ENCODE measurements around the gene HEXIM2.

Gene HEXIM2

DNA sequence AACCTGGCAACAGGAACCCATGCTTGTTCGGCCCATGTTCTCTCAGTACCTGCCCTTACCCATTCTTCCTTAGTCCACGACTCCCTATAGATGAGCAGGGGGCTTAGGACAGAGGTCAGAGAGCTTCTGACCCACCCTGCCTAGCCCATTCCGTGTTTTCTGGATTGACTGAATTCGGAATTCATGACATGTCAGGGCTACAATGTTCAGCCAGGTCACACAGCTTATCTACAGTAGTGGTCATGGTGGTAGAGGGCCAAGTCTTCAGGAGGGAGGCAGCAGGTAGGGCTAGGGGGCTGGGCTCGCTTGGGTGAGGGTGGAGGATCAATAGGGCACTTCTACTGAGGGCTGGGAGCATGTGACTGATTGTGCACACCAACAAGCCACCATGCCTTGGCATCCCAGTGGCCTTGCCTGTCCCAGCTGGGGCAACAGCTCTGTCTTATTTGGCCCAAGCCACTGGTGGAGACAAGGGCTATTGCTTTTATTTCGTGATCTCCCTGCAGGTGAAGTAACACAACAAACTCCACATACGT lies 3.1 kb downstream of the HEXIM2 start:
- TF ChIP-seq POU2F2 (IDR thresholded peaks at IDR 0.05; ENCODE audit: low read depth, low read length) = no peak
- TF ChIP-seq TAF1 (IDR thresholded peaks at IDR 0.05; ENCODE audit: low read depth, low read length) = no peak
- TF ChIP-seq POLR2A (IDR thresholded peaks at IDR 0.05; ENCODE audit: low read depth, low read length) = no peak
- no peak for TF ChIP-seq PAX5 (IDR thresholded peaks at IDR 0.05; ENCODE audit: insufficient read depth, low read length, severe bottlenecking)
- no peak for TF ChIP-seq POLR2AphosphoS5 (IDR thresholded peaks at IDR 0.05; ENCODE audit: low read depth, low read length)
- no peak for TF ChIP-seq SPI1 (IDR thresholded peaks at IDR 0.05; ENCODE audit: low read depth, low read length)
- DNase-seq (ENCODE audit: insufficient read length, low spot score) (no peak), FAIRE-seq (no peak)

DNA sequence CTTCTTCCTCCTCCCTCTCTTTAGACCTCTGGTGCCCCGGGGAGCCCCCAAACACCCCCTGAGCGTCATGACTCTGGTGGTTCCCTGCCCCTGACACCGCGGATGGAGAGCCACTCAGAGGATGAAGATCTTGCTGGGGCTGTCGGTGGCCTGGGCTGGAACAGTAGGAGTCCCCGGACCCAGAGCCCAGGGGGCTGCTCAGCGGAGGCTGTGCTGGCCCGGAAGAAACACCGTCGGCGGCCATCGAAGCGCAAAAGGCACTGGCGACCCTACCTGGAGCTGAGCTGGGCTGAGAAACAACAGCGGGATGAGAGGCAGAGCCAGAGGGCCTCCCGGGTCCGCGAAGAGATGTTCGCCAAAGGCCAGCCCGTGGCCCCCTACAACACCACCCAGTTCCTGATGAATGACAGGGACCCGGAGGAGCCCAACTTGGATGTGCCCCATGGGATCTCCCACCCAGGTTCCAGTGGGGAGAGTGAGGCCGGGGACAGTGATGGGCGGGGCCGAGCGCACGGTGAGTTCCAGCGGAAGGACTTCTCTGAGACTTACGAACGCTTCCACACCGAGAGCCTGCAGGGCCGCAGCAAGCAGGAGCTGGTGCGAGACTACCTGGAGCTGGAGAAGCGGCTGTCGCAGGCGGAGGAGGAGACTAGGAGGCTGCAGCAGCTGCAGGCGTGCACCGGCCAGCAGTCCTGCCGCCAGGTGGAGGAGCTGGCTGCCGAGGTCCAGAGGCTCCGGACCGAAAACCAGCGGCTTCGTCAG lies 7.5 kb downstream of the HEXIM2 start:
- no peak for FAIRE-seq
- no peak for DNase-seq (ENCODE audit: insufficient read length, low spot score)
- TF ChIP-seq SPI1 (IDR thresholded peaks at IDR 0.05; ENCODE audit: low read depth, low read length) (no peak), POLR2AphosphoS5 (IDR thresholded peaks at IDR 0.05; ENCODE audit: low read depth, low read length) (no peak), TAF1 (IDR thresholded peaks at IDR 0.05; ENCODE audit: low read depth, low read length) (no peak)

DNA sequence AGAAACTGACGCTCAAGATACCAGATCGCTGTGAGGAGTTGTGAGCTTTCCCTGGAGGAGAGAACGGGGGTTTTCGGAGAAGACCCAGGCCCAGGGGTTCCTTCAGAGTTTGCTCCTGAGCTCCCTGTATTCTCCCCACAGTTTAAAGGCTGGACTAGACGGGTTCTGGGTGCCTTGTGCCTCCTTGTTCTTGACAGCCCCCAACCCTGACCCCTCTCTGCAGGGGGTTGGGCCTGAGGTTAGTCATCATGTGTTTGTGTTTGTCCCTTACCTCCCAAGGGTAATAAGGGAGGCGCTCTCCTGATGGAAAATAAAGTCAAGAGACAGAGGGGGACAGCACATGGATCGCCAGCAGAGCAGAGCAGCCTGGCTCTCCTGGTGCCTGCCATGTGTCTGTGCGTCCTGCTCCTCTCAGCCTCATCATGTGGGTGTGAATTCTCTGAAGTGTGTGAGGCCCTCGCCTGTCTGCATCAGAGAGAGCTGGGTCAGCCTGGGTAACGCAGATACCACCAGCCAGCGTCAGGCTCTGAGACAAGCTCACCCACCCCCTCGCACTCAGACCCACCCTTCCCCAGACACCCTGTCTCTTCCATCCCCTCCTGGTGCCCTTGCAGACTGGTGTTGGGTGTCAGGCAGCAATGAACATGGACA lies 8.7 kb downstream of the HEXIM2 start:
- DNase-seq (ENCODE audit: insufficient read length, low spot score) = no peak
- no peak for TF ChIP-seq SPI1 (IDR thresholded peaks at IDR 0.05; ENCODE audit: low read depth, low read length)
- no peak for TF ChIP-seq TAF1 (IDR thresholded peaks at IDR 0.05; ENCODE audit: low read depth, low read length)
- no peak for TF ChIP-seq PAX5 (IDR thresholded peaks at IDR 0.05; ENCODE audit: insufficient read depth, low read length, severe bottlenecking)
- no peak for TF ChIP-seq POLR2A (IDR thresholded peaks at IDR 0.05; ENCODE audit: low read depth, low read length)
- no peak for TF ChIP-seq POU2F2 (IDR thresholded peaks at IDR 0.05; ENCODE audit: low read depth, low read length)
- TF ChIP-seq POLR2AphosphoS5 (IDR thresholded peaks at IDR 0.05; ENCODE audit: low read depth, low read length) = no peak
- no peak for FAIRE-seq

DNA sequence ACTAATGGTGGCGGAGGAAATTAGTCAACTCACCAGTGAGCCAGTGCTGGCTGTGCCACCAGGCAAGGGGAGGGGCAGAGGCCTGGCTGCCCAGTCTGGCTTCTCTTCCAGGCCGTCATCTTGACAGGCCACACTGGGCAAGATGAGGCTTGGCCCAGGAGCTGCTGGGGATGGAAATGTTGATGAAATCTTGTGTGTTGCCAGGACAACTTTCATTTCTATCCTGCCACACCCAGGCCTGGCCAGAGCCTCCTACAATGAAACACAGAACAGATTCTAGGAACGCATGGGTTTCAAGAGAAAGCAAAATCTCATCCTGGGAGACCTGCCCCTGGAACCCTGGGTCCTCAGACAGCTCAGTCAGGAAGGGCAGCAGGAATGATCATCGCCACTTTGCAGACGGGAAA lies 9.3 kb downstream of the HEXIM2 start:
- FAIRE-seq = no peak
- no peak for DNase-seq (ENCODE audit: insufficient read length, low spot score)
- TF ChIP-seq POLR2A (IDR thresholded peaks at IDR 0.05; ENCODE audit: low read depth, low read length) (no peak), POU2F2 (IDR thresholded peaks at IDR 0.05; ENCODE audit: low read depth, low read length) (no peak), POLR2AphosphoS5 (IDR thresholded peaks at IDR 0.05; ENCODE audit: low read depth, low read length) (no peak), TAF1 (IDR thresholded peaks at IDR 0.05; ENCODE audit: low read depth, low read length) (no peak), SPI1 (IDR thresholded peaks at IDR 0.05; ENCODE audit: low read depth, low read length) (no peak), PAX5 (IDR thresholded peaks at IDR 0.05; ENCODE audit: insufficient read depth, low read length, severe bottlenecking) (no peak)

DNA sequence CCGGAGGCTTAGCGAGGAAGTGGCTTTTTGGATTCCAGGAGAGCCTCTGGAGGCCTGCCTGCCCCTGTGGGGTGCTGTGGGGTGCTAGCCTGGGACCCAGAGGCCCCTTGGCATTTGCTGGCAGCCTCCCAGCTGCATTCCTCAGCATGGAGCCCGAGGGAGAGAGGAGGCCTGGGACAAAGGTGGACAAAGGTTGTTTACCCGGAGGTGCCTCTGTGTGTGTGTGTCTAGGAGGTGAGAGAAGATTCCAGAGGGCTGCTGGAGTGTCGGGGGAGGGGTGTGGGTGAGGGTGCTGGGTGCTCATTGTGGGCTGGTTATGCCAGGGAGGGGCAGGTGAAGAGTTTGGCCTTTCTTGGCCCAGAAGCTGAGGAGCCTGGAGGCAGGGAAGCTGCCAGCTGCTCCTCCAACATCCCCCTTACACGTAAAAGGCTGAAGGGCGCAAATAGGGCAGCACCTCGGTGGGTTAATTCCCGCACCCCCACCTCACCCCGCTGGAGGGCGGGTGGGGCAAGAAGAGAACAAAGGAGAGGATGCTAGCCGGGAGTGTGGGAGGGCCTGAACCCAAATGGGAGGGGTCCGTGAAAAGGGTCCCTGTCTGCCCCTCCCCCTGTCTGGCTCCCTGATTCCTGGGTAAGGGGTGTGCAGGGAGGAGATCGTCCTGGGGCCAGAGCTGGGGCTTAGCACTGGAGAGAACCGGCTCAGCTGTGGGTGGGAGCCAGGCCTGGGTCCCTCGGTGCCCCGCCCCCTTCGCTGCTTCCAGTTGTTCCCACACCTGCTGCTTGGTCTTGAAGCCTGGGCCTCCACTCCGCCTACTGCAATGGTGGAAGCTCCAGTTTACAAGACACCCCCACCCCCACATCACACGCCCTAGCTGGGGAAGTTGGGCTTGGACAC lies 9.9 kb downstream of the HEXIM2 start:
- DNase-seq (ENCODE audit: insufficient read length, low spot score) (no peak), FAIRE-seq (no peak)
- TF ChIP-seq SPI1 (IDR thresholded peaks at IDR 0.05; ENCODE audit: low read depth, low read length) = no peak
- TF ChIP-seq POLR2A (IDR thresholded peaks at IDR 0.05; ENCODE audit: low read depth, low read length) = no peak
- no peak for TF ChIP-seq POU2F2 (IDR thresholded peaks at IDR 0.05; ENCODE audit: low read depth, low read length)
- TF ChIP-seq POLR2AphosphoS5 (IDR thresholded peaks at IDR 0.05; ENCODE audit: low read depth, low read length) = no peak
- no peak for TF ChIP-seq PAX5 (IDR thresholded peaks at IDR 0.05; ENCODE audit: insufficient read depth, low read length, severe bottlenecking)
- no peak for TF ChIP-seq TAF1 (IDR thresholded peaks at IDR 0.05; ENCODE audit: low read depth, low read length)

DNA sequence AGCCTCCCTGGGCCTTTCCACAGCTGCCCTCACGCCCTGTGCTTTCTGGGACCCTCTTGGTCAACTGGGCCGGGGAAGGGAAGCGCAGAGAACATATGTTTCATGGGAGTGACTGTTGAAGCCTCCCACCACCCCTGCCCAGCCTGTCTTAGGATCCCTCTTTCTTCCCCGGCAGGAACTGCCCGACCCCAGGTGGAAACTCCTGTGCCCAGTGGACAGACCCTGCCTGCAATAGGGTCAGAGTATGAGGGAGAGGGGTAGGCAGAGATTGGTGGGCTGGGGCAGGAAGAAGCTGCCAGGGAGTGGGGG lies 10.5 kb downstream of the HEXIM2 start:
- FAIRE-seq = no peak

DNA sequence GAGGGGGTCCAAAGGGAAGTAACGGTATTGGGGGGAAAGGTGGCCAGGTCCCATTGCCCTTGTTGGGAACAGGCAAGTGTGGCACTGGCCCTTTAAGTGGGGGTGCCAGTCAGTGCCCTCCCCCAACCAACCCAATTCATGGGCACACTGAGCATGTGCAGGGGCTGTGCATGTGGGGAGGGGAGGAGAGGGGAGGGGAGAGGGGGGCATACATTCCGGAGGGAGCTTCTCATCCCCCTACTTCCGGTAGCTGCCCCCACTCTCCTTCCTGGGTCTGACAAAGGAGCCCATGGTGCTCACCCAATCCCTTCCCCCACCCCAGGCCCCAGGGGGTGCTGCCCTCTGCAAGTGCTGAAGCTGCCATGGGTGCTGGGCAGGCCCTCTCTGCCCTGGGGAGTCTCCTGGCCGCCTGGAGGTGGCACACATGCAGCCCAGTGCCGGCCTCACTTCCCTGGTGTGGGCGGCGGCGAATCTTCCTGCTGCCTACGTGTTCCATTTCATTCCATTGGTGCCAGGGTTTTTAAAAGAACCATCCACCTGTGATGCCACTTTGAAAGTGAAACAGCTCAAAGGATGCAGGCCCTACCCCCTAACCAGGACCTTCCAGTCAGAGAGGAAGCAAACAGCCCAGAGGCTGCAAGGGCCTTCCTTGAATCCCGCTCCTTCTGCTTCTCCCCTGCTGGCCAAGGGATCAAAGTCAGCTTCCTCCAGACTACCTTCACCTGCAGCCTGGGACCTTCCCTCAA lies 11.0 kb downstream of the HEXIM2 start:
- FAIRE-seq (peak; percentile 94), DNase-seq (ENCODE audit: insufficient read length, low spot score) (no peak)
- peak; percentile 50; the same call in 1 of the 2 replicates for TF ChIP-seq TAF1 (IDR thresholded peaks at IDR 0.05; ENCODE audit: low read depth, low read length)
- no peak for TF ChIP-seq SPI1 (IDR thresholded peaks at IDR 0.05; ENCODE audit: low read depth, low read length)
- TF ChIP-seq POLR2A (IDR thresholded peaks at IDR 0.05; ENCODE audit: low read depth, low read length) = no peak
- TF ChIP-seq POLR2AphosphoS5 (IDR thresholded peaks at IDR 0.05; ENCODE audit: low read depth, low read length) = no peak
- TF ChIP-seq PAX5 (IDR thresholded peaks at IDR 0.05; ENCODE audit: insufficient read depth, low read length, severe bottlenecking) = no peak
- TF ChIP-seq POU2F2 (IDR thresholded peaks at IDR 0.05; ENCODE audit: low read depth, low read length) = no peak

More for the DNA sequence above, 10.5 kb downstream of the HEXIM2 start:
- no peak for DNase-seq (ENCODE audit: insufficient read length, low spot score)
- TF ChIP-seq POLR2AphosphoS5 (IDR thresholded peaks at IDR 0.05; ENCODE audit: low read depth, low read length) (no peak), POLR2A (IDR thresholded peaks at IDR 0.05; ENCODE audit: low read depth, low read length) (no peak), POU2F2 (IDR thresholded peaks at IDR 0.05; ENCODE audit: low read depth, low read length) (no peak), PAX5 (IDR thresholded peaks at IDR 0.05; ENCODE audit: insufficient read depth, low read length, severe bottlenecking) (no peak), SPI1 (IDR thresholded peaks at IDR 0.05; ENCODE audit: low read depth, low read length) (no peak), TAF1 (IDR thresholded peaks at IDR 0.05; ENCODE audit: low read depth, low read length) (no peak)

DNA sequence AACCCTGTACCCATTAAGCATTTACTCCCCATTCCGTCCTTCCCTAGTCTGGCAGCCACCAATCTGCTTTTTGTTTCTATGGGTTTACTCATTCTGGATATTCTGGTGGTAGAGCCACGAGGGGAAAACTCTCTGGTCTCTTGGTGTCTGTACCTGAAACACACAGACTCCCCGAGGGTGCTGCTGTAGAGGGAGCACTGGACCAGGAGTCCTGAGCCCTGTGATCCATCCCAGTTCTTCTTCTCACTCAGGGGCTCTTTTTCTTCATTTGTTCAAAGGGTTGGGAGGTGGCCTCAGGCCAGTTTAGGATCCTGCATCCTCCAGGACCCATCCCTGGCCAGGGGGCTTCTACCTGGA lies 14.1 kb downstream of the HEXIM2 start:
- no peak for TF ChIP-seq PAX5 (IDR thresholded peaks at IDR 0.05; ENCODE audit: insufficient read depth, low read length, severe bottlenecking)
- no peak for TF ChIP-seq POU2F2 (IDR thresholded peaks at IDR 0.05; ENCODE audit: low read depth, low read length)
- TF ChIP-seq SPI1 (IDR thresholded peaks at IDR 0.05; ENCODE audit: low read depth, low read length) = no peak
- no peak for TF ChIP-seq POLR2AphosphoS5 (IDR thresholded peaks at IDR 0.05; ENCODE audit: low read depth, low read length)
- no peak for TF ChIP-seq TAF1 (IDR thresholded peaks at IDR 0.05; ENCODE audit: low read depth, low read length)
- no peak for TF ChIP-seq POLR2A (IDR thresholded peaks at IDR 0.05; ENCODE audit: low read depth, low read length)
- FAIRE-seq (no peak), DNase-seq (ENCODE audit: insufficient read length, low spot score) (no peak)
